ENCODE results near the gene TNFRSF19. TPM values are rescaled to one million over a fixed set of nuclear protein-coding genes. Genes with fewer than 3 reads are reported as not detected.
A peak's percentile ranks its signal among the peaks of the same experiment; 100 is the strongest.

The TNFRSF19 gene
- total RNA-seq, 2 donors from 2014 or later, result 21.2 to 74.1 TPM

DNA sequence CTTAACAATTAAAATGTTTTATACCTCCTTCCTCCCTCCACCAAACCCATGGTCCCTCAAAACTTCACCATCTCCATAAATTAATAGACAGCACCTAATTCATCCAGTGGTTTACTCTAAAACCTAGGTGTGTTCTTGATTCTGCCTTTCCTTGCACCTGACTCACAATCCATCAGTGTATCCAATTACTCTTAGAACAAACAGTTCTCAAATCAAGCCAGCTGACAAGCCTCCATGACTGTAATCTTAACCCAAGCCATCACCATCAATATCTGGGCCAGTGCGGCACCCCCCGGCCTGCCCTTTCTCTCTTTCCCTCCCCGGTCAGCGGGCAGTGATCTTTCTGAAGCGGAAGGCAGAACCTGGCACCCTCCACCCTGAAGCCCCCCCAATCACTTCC, 75.6 kb downstream of the TNFRSF19 start:
- H3K9me3 ChIP-seq, result no peaks in the 10 kb centered on the region
- no peak for TF ChIP-seq POLR2AphosphoS5 (IDR thresholded peaks at IDR 0.05)
- no peak for TF ChIP-seq POLR2A (IDR thresholded peaks at IDR 0.05)
- TF ChIP-seq, protein P1, sequence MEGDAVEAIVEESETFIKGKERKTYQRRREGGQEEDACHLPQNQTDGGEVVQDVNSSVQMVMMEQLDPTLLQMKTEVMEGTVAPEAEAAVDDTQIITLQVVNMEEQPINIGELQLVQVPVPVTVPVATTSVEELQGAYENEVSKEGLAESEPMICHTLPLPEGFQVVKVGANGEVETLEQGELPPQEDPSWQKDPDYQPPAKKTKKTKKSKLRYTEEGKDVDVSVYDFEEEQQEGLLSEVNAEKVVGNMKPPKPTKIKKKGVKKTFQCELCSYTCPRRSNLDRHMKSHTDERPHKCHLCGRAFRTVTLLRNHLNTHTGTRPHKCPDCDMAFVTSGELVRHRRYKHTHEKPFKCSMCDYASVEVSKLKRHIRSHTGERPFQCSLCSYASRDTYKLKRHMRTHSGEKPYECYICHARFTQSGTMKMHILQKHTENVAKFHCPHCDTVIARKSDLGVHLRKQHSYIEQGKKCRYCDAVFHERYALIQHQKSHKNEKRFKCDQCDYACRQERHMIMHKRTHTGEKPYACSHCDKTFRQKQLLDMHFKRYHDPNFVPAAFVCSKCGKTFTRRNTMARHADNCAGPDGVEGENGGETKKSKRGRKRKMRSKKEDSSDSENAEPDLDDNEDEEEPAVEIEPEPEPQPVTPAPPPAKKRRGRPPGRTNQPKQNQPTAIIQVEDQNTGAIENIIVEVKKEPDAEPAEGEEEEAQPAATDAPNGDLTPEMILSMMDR (IDR thresholded peaks at IDR 0.05), result no peak
- H3K4me1 ChIP-seq (replicated peaks), result no peaks in the 10 kb centered on the region
- intact Hi-C loops (cut with DNase I), result no loop called here
- no peak overlapping the region for H3K27ac ChIP-seq
- DNase-seq (ENCODE audit: low spot score), result no peak
- 100% methylated on average over 5 of the region's 5 CpGs for WGBS
- no peaks in the 10 kb centered on the region for H3K27me3 ChIP-seq (replicated peaks; ENCODE audit: insufficient read depth)
- no peak overlapping the region for H3K4me3 ChIP-seq
- H3K36me3 ChIP-seq, result no peaks in the 10 kb centered on the region

DNA sequence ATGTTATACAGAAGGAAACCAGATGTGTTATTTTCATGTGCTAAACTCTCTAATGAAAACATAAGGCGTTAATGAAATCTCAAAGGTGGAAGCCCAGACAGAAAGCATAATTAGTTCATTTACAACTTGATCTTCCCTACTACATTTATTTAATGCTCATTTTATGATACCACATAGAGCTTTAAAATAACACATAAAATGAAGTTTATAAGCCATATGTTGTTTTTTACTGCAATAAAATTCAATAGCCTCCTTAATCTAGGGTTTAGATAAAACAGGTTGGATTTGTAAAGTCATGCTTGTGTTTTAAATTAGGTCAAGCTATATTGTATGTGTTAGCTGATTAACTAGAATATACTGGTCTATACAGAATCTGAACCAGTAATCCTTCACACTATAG, 81.2 kb downstream of the TNFRSF19 start:
- no peak overlapping the region for H3K4me3 ChIP-seq
- intact Hi-C loops (cut with DNase I), result no loop called here

DNA sequence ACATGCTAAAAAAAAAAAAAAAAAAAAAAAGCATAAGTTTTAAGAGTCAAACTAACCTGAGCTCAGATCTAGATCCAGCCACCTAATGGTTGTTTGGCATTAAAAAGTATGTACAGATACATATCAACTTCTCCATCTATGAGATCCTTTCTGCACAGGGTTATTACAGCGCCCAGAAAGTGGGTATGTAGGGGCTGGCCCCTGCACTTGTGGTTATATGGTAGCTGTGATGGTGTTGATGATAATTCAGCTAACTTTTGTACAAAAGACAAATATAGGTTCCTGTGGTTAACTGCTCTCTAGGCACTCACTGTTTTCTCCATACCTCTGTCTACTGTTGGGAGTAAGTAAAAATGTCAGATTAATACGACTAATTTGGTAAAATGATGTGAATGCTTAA, 81.7 kb downstream of the TNFRSF19 start:
- no peaks in the 10 kb centered on the region for H3K36me3 ChIP-seq
- H3K4me3 ChIP-seq, result no peak overlapping the region
- 94% methylated on average over 2 of the region's 2 CpGs for WGBS
- TF ChIP-seq POLR2AphosphoS5 (IDR thresholded peaks at IDR 0.05), result no peak
- TF ChIP-seq, protein P1 (IDR thresholded peaks at IDR 0.05), result no peak
- TF ChIP-seq POLR2A (IDR thresholded peaks at IDR 0.05), result no peak
- H3K4me1 ChIP-seq (replicated peaks), result peaks cover 9% of the 10 kb centered on the region
- no peak overlapping the region for H3K27ac ChIP-seq
- no peaks in the 10 kb centered on the region for H3K27me3 ChIP-seq (replicated peaks; ENCODE audit: insufficient read depth)
- DNase-seq (ENCODE audit: low spot score), result no peak
- intact Hi-C loops (cut with DNase I), result no loop called here
- H3K9me3 ChIP-seq, result no peaks in the 10 kb centered on the region

More for the DNA sequence above, 81.2 kb downstream of the TNFRSF19 start:
- 79% methylated on average over 1 of the region's 1 CpG for WGBS
- Histone ChIP-seq H3K27ac (no peak overlapping the region), H3K9me3 (no peaks in the 10 kb centered on the region), H3K27me3 (replicated peaks; ENCODE audit: insufficient read depth) (no peaks in the 10 kb centered on the region), H3K4me1 (replicated peaks) (peaks cover 6% of the 10 kb centered on the region), H3K36me3 (no peaks in the 10 kb centered on the region)
- TF ChIP-seq, protein P1 (IDR thresholded peaks at IDR 0.05), result no peak
- TF ChIP-seq POLR2A (IDR thresholded peaks at IDR 0.05), result no peak
- no peak for TF ChIP-seq POLR2AphosphoS5 (IDR thresholded peaks at IDR 0.05)
- no peak for DNase-seq (ENCODE audit: low spot score)

DNA sequence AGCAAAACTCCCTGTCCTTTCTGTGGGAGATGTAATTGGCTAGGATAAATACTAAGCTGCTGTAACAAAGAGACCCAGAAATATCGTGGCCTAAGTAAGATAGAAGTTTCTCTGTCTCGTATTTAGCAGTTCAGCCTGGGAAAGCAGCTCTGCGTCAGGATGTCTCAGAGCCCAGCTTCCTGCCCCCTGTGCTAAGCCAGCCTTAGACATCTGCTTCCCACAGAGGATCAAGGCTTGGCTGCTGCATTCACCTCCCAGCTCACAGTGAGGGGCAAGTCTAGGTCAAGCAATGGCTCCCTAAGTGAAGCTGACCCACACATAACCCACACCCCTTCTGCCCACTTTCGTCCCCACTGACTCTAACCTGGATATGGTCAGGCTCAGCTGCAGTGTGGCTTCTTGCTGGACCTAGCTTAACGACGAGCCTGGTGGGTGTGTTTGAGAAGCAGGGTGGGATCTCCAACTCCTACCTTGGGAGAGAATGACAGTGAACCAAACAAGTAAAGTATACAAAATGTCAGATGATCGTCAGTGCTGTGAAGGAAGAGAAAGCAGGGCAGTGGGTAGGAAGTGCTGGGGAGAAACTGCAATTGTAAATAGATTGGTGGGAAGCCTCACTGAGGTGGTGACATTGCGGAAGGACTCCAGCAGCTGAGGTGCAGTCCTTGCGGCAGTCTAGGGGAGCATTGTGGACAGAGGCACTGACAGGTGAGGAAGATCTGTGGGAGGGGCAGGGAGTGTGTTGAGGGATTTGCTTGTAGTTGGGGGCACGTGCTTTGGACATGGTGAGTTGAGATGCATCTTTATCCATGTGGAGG, 82.9 kb downstream of the TNFRSF19 start:
- Histone ChIP-seq H3K4me1 (replicated peaks) (peaks cover 9% of the 10 kb centered on the region), H3K27me3 (replicated peaks; ENCODE audit: insufficient read depth) (no peaks in the 10 kb centered on the region), H3K36me3 (no peaks in the 10 kb centered on the region), H3K4me3 (no peak overlapping the region), H3K9me3 (no peaks in the 10 kb centered on the region), H3K27ac (peak overlapping the region in 1 of 2 donors; percentile 10)
- WGBS, result 80% methylated on average over 10 of the region's 10 CpGs
- no peak for DNase-seq (ENCODE audit: low spot score)
- intact Hi-C loops (cut with DNase I), result no loop called here
- TF ChIP-seq POLR2A (IDR thresholded peaks at IDR 0.05), result no peak
- TF ChIP-seq, protein P1 (IDR thresholded peaks at IDR 0.05), result no peak
- no peak for TF ChIP-seq POLR2AphosphoS5 (IDR thresholded peaks at IDR 0.05)

All from prostate gland (tissue), 2 donors.